ENCODE results near the gene OSBPL8. TPM values are rescaled to one million over a fixed set of nuclear protein-coding genes. Genes with fewer than 3 reads are reported as not detected.
"Not testable (repeated sequence)": the region's sequence is repeated elsewhere in the genome, so short reads cannot be mapped to it uniquely, and the experiment has no call there.

Gene OSBPL8
- polyA plus RNA-seq, 1 experiment = 31.2 TPM

DNA sequence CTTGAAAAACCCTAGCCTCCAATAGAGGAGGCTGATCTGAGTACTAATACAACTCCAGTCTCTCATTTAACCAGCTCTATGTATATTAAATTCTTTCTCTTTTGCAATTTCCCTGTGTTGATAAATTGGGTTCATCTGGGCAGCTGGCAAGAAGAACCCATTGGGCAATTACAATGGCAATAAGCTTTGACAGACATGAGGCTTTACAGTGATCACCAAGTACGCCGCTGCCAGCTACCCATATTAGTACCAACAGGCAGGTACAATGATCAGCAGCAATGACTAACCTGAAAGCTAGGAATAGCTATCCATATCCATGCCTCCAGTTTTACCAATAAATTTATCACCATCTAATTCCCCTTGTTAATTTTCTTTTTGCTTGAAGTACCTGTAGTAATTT, 54.5 kb downstream of the OSBPL8 start:
- no peaks in the 10 kb centered on the region for H3K27me3 ChIP-seq (ENCODE audit: control insufficient read depth, insufficient read depth, low read length)

DNA sequence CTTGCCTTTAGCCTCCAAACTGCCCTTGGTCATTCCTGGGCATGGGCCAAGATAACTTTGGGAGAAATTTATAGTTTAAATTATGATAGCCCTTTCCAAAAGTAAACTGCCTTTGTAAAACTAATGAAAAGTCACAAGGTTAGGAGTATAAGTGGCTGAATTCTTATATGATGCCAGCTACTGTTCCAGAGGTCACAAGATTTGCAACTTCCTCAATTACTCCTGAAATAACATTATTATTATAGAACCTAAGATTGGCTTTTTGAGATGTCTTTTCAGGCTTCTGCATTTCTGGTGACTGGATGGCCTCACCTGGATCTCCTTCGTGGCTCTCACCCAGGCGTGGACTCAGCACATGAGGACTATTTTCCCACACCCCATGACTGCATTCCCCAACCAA, 55.0 kb downstream of the OSBPL8 start:
- TF ChIP-seq, protein P1, sequence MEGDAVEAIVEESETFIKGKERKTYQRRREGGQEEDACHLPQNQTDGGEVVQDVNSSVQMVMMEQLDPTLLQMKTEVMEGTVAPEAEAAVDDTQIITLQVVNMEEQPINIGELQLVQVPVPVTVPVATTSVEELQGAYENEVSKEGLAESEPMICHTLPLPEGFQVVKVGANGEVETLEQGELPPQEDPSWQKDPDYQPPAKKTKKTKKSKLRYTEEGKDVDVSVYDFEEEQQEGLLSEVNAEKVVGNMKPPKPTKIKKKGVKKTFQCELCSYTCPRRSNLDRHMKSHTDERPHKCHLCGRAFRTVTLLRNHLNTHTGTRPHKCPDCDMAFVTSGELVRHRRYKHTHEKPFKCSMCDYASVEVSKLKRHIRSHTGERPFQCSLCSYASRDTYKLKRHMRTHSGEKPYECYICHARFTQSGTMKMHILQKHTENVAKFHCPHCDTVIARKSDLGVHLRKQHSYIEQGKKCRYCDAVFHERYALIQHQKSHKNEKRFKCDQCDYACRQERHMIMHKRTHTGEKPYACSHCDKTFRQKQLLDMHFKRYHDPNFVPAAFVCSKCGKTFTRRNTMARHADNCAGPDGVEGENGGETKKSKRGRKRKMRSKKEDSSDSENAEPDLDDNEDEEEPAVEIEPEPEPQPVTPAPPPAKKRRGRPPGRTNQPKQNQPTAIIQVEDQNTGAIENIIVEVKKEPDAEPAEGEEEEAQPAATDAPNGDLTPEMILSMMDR (IDR thresholded peaks at IDR 0.05; ENCODE audit: insufficient read depth, low read depth, low read length) = no peak
- ChIA-PET POLR2A (no interaction called here), CTCF (no interaction called here)
- no peaks in the 10 kb centered on the region for H3K27me3 ChIP-seq (ENCODE audit: control insufficient read depth, insufficient read depth, low read length)
- no peak for DNase-seq (ENCODE audit: low read depth)
- no peak overlapping the region for H3K4me3 ChIP-seq (ENCODE audit: low read depth, low read length)
- no peaks in the 10 kb centered on the region for H3K36me3 ChIP-seq (ENCODE audit: control insufficient read depth, insufficient read depth, low read length)

More for the DNA sequence above, 54.5 kb downstream of the OSBPL8 start:
- no peaks in the 10 kb centered on the region for H3K36me3 ChIP-seq (ENCODE audit: control insufficient read depth, insufficient read depth, low read length)
- POLR2A ChIA-PET = no interaction called here
- TF ChIP-seq, protein P1 (IDR thresholded peaks at IDR 0.05; ENCODE audit: insufficient read depth, low read depth, low read length) = no peak
- no peak overlapping the region for H3K4me3 ChIP-seq (ENCODE audit: low read depth, low read length)
- CTCF ChIA-PET = no interaction called here
- DNase-seq (ENCODE audit: low read depth) = no peak

DNA sequence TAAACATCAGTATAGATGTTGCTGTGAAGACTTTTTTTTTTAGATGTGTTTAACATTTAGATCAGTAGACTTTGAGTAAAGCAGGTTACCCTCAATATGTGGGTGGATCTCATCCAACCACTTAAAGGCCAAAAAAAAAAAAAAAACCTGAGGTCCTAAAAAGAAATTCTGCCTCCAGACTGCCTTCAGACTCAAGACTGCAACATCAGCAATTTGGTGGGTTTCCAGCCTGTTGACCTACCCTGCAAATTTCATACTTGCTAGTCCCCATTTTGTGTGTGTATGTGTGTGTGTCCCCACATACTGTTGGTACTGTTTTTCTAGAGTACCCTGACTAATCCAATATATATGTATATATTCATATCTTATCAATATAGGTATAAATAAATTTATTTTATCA, 55.6 kb downstream of the OSBPL8 start:
- no peak for DNase-seq (ENCODE audit: low read depth)
- TF ChIP-seq, protein P1 (IDR thresholded peaks at IDR 0.05; ENCODE audit: insufficient read depth, low read depth, low read length) = no peak
- ChIA-PET POLR2A (no interaction called here), CTCF (interaction anchor here (0.6 kb wide), 1 partner anchor 314 kb away, joined by 3 read pairs; no protein-coding TSS in a partner anchor)
- Histone ChIP-seq H3K27me3 (ENCODE audit: control insufficient read depth, insufficient read depth, low read length) (no peaks in the 10 kb centered on the region), H3K4me3 (ENCODE audit: low read depth, low read length) (no peak overlapping the region), H3K36me3 (ENCODE audit: control insufficient read depth, insufficient read depth, low read length) (no peaks in the 10 kb centered on the region)

DNA sequence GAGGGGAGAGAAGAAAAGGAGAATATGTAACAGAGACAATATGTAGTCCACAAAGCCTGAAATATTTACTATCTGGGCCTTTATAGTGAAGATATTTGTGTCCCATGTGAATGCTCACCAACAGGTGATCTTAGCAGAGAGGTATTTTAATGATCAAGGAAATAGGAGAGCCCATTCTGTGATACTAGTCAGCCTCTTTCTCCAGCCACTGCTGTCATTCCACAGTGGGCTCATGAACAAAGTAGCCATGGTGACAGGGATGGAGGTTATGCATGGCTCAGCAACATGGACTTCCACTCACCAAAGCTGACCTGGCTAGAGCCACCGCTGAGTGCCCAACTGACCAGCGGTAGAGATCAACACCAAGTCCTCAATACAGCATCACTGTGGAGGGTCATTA, 58.2 kb downstream of the OSBPL8 start:
- DNase-seq (ENCODE audit: low read depth) = no peak
- ChIA-PET POLR2A (no interaction called here), CTCF (interaction anchor here (1.0 kb wide), 1 partner anchor 11 kb away, joined by 3 read pairs; no protein-coding TSS in a partner anchor)
- no peaks in the 10 kb centered on the region for H3K36me3 ChIP-seq (ENCODE audit: control insufficient read depth, insufficient read depth, low read length)
- TF ChIP-seq, protein P1 (IDR thresholded peaks at IDR 0.05; ENCODE audit: insufficient read depth, low read depth, low read length) = no peak
- H3K4me3 ChIP-seq (ENCODE audit: low read depth, low read length) = no peak overlapping the region
- no peaks in the 10 kb centered on the region for H3K27me3 ChIP-seq (ENCODE audit: control insufficient read depth, insufficient read depth, low read length)

DNA sequence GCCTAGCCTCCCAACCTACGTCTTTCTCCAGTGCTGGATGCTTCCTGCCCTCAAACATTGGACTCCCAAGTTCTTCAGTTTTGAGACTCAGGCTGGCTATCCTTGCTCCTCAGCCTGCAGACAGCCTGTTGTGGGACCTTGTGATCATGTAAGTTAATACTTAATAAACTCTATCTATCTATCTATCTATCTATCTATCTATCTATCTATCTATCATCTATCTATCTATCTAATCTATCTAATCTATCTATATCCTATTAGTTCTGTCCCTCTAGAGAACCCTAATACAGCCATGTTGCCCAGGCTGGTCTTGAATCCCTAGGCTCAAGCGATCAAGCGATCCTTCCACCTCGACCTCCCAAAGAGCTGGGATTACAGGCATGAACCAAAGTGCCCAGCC, 60.4 kb downstream of the OSBPL8 start:
- CTCF ChIA-PET; H3K4me3 ChIP-seq (ENCODE audit: low read depth, low read length); H3K27me3 ChIP-seq (ENCODE audit: control insufficient read depth, insufficient read depth, low read length); POLR2A ChIA-PET; DNase-seq (ENCODE audit: low read depth); H3K36me3 ChIP-seq (ENCODE audit: control insufficient read depth, insufficient read depth, low read length): not testable (repeated sequence)

DNA sequence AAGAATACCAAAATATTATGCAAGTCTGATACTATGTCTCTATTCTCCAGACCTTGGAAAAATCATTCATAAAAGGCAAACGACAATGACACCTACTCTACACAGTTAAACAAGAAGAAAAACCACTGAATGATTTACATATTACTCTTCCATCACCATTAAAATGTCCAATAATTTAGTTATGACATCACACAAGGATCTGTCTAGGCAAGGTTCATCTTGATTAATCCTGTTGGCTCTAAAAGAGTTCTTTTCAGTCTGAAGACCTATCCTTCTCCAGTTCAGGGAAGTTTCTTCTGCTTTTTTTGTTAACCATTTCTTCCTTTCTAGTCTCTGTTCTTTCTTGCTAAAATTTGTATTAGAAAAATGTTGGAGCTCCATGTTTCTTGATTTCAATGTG, 64.0 kb downstream of the OSBPL8 start:
- POLR2A ChIA-PET = no interaction called here

More for the DNA sequence above, 64.0 kb downstream of the OSBPL8 start:
- TF ChIP-seq, protein P1 (IDR thresholded peaks at IDR 0.05; ENCODE audit: insufficient read depth, low read depth, low read length) = no peak
- CTCF ChIA-PET = interaction anchor here (1.0 to 1.3 kb wide), 2 partner anchors 11 to 39 kb away, joined by 3 to 4 read pairs; no protein-coding TSS in a partner anchor
- no peaks in the 10 kb centered on the region for H3K27me3 ChIP-seq (ENCODE audit: control insufficient read depth, insufficient read depth, low read length)
- no peak for DNase-seq (ENCODE audit: low read depth)
- peaks cover 3% of the 10 kb centered on the region for H3K36me3 ChIP-seq (ENCODE audit: control insufficient read depth, insufficient read depth, low read length)
- H3K4me3 ChIP-seq (ENCODE audit: low read depth, low read length) = no peak overlapping the region
